GM19397 (cell line): ENCODE data around the gene OTUD3.

ENCODE experiments used
- ATAC-seq: cut with Tn5 transposase; IDR thresholded peaks from one replicate; pipeline ENCODE4 v1.9.1; 2021; ENCODE audit warnings: mild to moderate bottlenecking, moderate library complexity; ENCODE audit not compliant: unreplicated experiment

OTUD3 gene

DNA sequence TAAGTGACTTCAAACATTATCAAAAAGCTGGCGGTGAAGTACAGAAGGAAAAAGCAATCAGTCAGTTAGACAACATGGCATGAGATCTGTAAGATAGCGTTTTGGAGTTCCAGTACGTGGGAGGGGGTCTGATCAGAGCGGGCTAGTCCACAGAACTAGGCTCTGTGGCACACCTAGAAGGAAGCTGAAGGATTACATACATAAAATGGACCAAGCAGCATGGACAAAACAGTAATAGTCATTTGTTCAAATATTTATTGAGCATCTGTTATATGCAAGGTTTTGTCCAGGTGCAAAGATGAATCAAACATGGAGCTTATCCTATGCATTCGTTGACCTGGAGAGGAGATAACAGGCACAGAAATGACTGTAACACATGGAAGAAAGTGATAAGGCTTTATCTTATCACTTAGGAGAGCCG, 64.1 kb downstream of the OTUD3 start:
- no peak for ATAC-seq

- no peak for ATAC-seq
Observed at GRCh38 chr1:19946971-19947370, 64.8 kb downstream of the OTUD3 start.

DNA sequence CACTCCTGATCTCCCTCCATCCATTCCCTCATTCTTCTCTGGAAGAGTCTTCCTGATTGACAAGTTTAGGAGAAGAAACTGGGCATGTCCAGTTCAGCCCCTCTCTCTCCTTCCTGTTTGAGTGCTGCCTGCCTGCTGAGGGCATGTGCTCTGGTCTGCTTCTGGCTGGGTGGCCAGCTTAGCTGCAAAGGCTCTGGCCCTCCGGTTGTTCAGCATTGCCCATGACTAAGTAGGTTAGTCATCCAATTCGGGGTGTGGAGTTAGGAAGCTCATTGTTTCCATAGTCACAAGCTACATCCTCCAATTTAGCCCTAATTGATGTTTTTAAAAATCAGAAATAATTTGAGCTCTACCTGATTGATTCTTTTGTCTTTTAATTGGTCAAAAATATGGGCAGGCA, 66.8 kb downstream of the OTUD3 start:
- no peak for ATAC-seq

DNA sequence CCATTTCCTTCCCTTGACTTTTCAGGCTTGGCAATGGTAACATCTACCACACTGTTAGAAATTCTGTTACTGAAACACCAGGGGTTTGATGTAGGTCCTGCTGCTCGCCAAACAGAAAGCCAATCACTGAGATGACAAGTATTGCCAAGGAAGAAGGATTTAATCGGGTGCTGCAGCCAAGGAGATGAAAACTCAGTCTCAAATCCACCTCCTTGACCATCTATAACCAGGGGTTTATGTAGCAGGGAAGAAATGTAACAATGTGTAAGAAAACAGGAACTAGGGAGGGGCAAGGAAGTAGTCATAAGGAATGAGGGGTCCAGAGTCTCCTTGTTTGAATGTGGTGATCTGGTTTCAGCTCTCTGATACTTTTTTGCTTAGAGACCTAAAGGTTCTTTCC, 71.9 kb downstream of the OTUD3 start:
- no peak for ATAC-seq

DNA sequence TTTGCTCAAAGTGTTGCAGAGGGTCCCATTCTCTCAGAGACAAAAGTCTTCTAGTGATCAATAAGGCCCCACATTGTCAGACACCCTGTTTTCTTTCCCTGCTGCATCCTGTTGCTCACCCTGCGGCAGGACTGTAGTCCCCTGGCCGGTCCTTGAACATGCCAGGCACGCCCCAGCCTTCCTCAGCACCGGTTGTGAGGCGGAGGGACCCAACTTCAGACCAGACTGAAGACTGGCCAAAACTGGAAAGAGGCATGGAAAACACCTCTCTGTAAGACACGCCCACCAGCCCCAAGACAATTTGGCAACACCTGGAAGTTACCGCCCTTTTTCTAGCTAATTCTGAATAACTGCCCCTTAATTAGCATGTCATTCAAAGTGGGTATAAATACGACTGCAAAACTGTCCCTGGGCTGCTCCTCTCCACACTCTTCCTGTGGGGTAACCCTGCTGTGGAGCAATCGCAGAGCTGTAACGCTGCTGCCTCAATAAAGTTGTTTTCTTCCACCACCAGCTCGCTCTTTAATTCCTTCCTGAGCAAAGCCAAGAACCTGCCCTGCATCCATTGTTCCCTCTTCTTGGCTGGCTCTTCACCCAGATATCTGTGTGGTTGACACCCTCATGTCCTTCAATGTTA, 73.5 kb downstream of the OTUD3 start:
- ATAC-seq: no peak

DNA sequence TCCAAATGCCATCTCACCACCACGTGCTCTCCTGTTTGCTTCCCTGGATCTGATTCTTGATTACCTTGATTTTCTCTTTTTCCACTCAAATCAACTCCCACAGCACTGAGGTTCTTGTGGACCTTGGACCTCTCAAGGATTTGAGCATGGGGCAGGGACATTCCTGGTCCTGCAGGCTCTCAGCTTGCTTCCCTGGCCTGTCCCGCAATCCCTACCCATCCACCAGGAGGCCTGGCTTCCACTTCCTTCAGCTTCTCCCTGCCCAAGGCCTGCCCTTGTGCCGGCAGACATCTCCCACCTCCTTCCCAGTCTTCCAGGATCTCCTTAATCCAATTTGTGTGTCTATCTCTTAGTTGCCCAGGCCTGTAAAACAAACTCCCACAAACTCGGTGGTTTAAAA, 75.6 kb downstream of the OTUD3 start:
- ATAC-seq: no peak

- no peak for ATAC-seq
Observed at GRCh38 chr1:19960591-19960990, 78.4 kb downstream of the OTUD3 start.
